Left kidney (tissue), 2 donors: ENCODE data around the gene LDLRAP1. TPM values are rescaled to one million over a fixed set of nuclear protein-coding genes. Genes with fewer than 3 reads are reported as not detected.

Experiments
- DNase-seq: peaks from one replicate; pipeline ENCODE4 v3.0.0-alpha.2; 2013
- polyA plus RNA-seq: library from polyadenylated mRNA; unstranded; fragments of 120-200 nt; gene quantifications from one replicate; pipeline ENCODE4 v1.2.1, GENCODE V29; 2013; ENCODE audit not compliant: insufficient read length

LDLRAP1 gene
- polyA plus RNA-seq, 1 donor, result 12.9 TPM

DNA sequence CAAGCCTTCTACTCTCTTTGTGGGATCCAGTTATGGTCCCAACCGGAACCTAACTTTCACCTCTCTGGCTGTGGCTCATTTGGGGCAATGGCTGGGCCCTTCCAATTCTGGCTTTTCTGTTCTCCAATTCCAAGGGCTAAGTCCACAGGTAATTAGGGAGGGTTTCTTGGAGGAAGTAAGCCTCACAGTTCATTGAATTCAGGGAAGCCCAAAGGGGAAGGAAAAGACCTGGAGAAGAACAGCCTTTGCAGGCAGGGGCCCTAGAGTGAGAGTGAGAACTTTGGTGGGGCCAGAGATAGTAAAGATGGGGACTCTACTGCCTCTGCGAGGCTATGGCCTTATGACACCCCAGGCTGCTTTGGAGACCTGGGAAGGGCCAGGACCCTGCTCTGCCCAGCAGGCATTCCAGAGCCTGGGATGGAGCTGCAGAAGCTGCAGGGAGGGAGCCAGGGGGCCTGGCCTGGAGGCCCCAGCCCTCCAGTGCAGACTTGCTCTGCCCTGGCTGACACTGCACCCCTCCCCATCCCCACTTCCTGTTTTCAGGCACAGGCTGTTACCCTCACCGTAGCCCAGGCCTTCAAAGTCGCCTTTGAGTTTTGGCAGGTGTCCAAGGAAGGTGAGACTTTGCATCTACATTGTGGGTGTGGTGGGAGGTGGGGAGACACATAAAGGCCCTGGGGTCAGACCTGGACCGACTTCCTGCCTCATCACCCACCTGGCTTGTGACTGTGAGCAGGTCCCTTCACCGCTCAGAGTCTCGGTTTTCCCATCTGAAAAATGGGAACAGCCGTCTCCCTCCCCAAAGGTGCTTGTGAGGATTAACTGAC, 18.9 kb downstream of the LDLRAP1 start:
- DNase-seq, result no peak

DNA sequence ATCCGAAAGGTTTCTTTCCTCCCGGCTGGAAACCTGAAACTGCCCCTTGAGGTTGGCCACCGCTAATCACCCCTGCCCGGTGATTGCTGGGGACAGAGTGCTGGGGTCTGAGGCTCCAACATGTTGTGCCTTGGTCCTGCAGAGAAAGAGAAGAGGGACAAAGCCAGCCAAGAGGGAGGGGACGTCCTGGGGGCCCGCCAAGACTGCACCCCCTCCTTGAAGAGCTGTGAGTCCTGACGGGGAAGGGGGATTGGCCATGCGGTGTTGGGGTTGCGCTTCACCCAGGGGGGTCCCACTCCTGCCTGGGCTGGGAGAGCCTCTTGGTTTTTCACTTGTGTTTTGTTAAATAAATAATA, 19.5 kb downstream of the LDLRAP1 start:
- DNase-seq, result no peak

DNA sequence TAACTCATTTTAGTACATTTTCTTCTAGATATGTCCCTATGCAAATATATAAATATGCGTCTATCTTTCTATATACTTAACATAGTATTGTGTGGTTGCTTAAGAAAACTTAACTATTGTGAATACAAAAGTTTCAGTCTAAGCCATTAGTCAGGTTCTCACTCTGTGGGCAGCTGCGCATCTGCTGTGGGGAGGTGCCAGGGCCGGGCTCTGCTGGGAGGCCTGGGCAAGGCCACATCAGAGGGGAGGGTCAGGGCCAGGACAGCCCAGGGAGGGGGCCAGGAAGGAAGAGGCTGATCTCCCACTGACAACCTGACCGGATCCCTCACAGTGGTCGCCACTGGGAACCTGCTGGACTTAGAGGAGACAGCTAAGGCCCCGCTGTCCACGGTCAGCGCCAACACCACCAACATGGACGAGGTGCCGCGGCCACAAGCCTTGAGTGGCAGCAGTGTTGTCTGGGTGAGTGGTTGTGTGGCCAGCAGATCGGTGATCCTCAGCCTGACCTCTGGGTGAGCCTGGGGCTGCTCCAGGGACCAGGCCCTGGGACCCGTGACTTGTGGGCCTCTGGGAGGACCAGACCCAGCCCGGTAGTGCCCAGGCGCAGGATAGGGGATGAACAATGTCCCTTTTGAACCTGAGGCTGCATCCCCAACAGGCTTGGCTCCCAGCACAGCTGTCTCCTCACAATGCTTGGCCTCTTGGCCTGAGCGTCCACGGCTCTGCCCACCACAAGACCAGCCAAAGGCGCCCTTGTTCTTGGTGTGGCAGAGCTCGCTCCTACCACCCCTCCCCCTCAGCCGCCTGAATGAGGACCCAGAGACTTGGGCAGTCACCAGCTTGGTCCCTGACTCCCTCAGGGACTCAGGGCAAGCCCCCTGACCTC, 20.2 kb downstream of the LDLRAP1 start:
- no peak for DNase-seq

DNA sequence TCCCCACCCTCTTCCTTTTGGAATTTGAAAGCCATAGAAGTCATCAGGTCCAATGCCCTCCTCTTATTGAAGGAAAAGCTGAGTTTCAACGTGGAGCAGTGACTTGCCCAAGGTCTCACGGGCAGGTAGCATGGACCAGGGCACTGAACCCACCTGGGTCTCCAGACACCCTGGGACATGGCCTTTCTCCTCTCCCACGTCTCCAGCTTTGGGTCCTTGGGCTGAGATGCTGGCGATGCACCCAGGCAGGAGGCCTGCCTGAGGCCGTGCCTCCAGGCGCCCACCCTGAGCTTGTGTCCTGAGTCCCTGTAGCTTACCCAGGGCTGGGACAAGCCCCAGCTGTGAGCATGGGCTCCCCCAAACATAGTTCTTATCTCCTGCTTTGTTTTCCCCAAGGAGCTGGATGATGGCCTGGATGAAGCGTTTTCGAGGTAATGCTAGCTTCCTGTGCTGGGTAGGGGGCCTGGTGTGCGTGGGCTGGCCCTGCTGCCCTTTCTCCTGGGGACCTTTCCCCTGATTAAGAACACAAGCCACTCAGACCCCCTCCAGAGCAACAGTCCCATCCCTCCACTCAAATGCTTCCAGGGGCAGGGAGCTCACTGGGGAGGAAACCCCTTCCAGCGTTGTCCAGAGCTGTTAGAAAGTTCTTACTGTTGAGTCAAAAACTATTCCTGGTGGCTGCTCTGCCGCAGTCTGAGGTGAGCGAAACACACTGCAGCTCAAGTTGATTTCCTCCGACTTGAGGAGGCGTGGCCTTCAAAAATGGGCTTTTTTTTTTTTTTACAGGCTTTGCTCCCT, 21.6 kb downstream of the LDLRAP1 start:
- DNase-seq, result no peak

DNA sequence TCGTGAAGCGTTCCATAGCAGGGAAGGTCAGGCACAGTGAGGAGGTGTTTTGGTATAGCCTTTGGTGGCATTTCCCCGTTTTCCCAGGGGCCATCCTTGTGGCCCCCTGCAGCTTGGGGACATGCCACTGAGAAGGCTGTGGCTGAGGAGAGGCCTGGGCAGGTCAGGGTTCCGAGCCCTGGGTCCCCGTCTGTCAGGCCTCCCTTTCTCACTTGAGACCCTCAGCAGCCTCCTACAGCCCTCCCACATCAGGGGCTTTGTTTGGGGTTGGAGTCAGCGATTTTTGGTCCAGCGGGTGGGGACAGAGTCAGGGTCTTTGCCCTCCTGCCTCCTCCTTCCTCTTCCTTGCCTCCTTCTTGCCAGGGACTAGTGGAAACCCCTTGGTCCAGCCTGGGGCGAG, 22.2 kb downstream of the LDLRAP1 start:
- no peak for DNase-seq

DNA sequence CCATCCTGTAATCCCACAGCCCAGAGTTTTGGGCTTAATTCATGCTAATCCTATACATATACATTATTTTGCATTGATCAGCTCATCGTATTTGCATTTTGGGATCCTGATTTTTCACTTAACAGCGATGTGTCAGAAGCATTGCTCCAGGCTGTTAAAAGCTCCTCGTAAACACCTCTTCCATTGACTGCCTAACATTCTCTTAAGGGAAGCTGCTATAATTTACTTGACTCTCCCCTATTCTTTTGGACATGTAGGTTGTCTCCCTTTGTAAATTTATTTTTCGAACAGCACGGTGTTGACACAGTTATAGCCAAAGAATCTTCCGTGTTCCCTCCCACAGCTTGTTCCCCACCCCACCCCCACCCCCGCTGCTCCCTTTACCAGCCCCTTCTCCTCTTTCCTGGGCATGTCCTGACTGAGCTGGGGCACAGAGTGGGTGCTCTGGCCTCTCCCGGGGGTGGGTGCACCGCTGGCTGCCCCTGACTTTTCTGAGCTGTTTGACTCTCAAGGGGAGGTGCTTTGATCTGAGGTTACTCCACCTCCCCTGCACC, 22.8 kb downstream of the LDLRAP1 start:
- DNase-seq, result no peak

DNA sequence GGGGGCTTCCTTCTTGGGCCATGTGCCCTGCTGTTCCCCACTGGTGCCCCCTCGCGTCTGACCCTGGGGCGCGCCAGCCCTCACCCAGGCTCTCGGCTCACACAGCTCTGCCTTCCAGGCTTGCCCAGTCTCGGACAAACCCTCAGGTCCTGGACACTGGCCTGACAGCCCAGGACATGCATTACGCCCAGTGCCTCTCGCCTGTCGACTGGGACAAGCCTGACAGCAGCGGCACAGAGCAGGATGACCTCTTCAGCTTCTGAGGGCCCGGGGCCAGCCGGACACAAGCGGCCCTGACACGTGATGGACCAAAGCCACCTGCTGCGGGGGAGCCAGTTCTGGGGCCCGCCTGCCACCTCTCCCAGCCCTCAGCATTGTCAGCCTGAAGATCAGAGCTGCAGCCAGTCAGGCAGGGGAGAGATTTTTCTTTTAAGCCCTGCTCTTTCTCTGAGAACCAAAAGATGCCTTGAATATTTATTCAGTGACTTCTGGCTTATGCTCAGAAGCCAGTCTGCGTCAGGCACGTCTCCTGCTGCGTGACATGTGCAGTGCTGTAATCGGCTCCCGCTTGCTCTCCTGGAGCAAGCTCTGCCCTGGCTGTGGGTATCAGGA, 23.4 kb downstream of the LDLRAP1 start:
- no peak for DNase-seq

DNA sequence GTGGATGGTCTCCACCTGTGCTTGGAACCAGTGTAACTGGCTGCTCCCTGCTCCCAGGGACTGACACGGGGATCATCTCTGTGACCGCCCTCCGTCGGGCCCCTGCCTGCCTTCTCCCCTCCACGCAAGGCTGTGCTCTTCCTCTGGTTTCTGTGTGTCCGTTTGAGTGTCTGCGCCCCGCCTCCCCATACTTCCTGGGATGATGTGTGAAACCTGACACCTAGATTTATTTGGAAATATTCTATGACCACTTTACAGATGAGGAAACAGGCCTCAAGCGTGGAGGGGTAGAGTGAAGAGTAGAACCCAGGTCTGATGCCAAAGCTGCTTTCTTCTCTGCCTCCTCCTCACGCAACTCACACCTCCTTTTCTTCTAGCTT, 24.3 kb downstream of the LDLRAP1 start:
- no peak for DNase-seq

DNA sequence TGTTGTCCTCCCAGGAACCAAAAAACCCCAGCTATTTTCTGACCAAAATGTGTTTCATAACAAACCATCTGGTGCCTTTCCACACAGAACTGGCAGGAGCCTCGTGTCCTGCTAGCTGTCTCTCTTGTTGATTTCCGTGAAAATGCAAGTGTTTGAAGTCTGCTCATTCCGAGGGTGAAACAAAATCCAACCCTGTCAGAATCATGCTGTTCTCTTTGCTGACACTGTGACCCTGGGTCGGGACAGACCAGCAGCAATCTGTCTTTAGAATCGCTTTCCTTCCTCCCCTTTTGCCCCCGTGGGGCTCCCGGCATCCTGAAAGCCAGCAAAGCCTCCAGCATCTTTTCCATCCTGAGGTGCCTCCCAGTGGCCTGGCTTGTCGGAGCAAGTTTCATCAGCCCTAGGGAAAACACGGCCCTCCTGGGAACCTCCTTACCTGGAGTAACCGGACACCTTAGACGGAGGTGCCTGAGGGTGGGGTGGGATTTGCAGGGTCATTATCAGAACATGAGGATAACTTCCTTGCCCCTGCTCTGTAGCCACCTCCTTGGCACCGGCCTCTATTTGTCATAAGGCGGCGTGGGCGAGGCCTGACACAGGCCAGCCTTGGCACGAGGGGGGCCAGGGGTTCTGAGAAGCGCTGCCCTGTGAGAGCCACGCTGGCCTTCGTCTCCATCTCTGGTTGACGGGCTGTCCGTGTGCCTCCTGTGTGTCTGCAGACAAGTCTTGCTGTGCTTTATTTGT, 24.9 kb downstream of the LDLRAP1 start:
- no peak for DNase-seq

DNA sequence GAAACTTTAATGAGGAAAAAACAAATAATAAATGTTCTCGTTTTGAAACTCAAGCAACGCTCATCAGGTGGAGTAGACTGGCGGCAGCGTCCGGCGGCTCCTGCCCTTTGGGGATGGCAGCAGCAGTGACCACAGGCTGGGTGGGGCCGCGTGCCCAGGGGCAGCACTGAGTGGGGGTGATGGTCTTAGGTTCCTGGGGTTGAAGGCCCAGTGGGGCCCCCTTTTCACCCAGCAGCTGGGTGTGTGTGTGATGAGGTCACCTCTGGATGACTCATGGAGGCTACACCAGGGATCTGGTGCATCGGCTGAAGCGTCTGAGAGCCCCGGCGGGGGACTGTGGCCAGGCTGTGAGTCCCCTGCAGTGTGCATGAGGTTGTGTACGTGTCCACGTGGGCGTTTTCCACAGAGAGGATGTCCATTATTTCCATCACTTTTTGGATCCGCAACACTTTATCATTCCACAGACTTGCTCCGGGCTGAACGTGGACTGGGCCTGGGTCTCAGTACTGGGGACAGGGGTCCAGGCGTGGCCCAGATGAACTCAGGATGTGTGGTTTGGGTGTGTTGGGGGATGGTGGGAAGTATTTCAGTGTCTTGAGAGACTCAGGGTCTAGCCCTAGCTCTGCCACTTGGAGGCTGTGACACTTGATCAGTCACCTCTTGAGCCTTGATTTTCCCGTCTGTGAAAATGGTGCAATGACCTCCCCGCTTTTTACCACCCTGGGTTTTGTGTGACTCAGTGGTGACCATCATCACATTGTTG, 25.6 kb downstream of the LDLRAP1 start:
- DNase-seq, result no peak

DNA sequence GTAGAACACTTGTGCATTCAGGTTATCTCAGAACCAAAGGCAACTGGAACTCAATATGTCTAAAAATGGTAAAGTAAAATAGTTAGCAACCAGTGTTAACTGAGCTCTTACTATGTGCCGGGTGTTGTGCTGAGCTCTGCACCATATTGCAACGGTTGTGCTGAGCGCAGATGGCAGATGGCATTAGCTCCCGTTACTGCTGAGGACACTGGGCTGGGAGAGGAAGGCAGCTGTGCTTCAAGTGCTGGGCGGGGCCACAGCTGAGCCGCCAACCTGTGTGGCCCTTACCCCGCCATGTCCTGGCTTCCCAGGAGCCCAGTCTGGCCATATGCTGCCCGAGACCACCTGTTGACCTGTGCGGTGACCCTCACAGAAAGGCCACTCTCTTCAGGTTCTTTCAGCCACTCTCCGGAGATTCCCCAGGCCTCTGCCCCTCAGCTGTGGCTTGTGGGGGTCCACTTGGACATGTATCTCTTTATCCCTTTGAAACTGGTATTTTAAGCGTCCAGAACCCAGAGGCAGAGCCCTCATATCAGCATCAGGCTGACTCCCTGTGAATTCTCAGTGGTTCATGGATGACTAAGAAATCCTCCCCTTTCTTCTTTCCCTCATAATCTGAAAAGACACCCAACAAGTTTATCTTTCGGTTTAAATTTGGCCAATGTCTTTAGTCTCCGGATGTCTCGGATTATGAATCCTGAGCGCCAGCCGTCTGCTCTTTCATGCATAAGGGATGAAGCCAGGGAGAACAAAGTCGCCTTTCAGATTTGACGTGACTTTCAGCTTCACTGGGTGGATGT, 26.4 kb downstream of the LDLRAP1 start:
- no peak for DNase-seq

DNA sequence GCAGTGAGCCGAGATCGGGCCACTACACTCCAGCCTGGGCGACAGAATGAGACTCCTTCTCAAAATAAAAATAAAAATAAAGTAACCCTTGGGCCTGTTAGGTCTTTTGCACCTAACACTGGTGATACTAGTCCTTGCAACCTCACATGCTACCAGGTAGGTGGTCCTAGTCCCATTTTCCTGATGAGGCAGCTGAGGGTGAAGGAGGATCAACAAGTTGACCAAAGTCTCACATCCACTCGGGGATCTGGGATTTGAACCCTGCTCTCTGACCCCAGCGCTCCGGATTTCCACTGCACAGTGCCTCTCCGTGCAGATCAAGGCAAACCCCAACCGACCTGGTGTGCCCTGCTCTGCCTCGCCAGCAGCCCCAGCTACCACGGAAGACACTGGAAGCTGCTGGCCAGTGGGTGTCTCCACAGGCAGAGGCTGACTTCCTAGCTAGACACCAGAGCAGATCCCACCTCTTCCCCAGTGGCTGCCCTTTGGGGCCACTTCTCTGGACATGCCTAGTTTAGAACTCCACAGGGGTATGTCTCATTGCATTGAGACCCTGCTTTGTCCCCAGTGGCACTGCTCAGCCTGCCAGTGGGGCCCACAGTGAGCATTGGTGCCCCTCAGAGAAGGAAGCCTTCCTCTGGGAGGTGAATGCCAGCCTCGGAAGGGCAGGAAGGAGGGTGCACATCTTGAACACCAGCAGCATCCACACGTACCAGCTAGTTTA, 27.6 kb downstream of the LDLRAP1 start:
- DNase-seq, result no peak

DNA sequence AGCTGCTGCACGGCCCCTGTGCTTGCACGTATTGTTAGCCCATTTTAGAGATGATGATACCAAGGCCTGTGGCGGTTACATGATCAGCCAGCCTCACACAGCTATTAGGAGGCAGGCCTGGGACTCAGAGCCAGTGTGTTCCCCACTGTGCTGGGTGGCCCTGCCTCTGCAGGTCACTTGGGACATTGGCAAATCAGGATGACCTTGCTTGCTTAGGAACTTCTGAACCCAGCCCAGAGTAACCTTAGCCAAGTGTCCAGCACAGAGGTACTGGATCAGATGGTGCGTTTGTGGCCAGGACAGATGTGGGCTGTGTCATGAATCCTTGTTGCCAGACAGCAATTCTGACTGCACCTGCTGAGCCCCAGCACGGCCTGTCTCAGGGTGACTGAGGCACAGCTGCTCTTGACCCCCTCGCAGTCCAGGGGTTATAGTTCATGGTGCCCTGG, 28.1 kb downstream of the LDLRAP1 start:
- no peak for DNase-seq

DNA sequence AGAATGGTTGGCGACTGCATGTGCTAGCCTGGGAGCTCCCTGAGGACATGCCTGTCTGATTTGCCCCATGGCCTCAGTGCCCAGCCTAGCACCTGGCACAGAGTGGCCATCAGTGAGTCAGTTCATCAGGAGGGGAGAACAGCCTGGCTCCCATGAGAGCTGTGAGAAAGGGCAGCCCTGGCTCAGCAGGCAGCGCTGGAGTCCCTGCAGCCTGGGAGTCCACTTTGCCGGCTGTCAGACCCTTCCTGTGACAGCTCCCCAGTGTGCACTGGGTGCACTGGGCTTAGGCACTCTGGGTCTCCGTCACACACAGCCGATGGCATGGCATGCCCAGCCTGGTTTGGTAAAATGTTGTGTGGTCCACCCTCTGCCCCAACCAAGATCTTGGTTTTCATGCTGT, 28.7 kb downstream of the LDLRAP1 start:
- DNase-seq, result no peak

DNA sequence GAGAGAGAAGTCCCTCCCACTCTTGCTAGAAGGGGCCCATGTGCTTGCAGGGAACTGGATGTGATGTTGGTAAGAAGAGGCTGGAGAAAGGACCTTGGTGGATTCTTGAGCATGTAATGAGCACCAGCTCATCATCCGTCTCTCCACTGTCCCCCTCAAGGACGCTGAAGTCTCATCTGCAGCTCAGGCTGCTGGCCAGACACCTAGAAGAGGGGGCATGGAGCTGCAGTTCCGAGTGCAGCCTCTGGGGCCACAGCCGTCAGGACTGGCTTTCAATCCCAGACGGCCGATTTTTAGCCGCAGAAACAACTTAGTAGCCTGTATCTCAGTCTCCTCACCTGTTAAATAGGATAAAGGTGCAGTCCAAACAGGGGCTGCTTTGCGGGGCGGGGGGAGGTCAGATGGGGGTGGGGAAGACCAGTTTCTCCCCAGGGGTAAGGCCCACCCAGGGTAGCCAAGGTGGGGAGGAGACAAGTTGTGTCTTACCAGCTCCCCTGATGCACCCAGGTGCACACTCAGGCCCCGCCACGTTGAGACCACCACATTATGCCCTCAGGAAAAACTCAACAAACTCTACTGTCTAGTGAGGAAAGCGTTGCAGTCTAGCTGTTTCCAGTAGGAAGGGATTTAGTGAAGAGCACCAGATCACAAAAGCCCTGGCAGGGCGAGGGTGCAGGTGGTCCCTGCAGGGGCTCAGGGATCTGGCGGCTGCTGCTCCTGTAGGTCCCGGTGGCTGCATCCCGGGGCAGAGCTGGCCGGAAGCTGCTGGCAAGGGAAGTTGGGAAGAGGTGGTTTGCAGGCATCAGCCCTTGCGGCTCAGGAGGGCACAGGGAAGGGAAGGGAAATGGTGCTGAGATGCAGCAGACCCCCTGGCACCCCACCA, 29.5 kb downstream of the LDLRAP1 start:
- DNase-seq, result no peak

DNA sequence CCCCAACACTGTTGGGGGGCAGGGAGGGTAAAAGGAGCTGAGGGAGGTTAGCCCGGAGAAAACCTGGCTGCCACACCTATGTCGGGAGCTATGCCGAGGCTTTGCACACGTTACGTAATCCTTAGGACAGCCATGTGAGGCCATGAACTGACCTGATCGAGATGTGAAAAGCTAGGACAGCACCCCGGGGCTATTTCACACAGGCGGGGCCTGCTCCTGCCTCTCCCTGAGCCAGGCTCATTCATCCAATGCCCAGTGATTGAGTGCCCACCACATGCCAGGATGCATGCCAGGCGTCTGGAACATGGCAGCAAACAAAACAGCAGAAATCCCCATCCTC, 30.2 kb downstream of the LDLRAP1 start:
- DNase-seq, result no peak

DNA sequence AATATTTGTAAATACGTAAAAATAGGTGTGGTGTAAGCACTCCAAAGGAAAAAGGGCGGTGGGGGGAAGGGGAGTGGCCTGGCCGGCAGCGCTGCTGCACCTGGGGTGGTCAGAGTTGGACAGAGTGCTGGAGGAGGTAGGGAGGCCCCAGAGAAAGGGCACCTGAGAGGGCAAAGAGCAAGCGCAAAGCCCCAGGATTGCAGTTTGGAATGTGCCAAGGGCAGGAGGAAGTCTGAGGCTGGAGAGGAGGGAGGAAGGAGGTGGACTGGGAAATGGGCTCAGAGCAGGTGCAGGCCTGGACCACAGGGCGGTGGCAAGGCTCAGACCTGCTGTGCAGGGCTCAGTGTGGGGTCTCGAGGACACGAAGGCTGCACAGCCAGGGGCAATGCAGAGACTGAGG, 30.6 kb downstream of the LDLRAP1 start:
- DNase-seq, result no peak

DNA sequence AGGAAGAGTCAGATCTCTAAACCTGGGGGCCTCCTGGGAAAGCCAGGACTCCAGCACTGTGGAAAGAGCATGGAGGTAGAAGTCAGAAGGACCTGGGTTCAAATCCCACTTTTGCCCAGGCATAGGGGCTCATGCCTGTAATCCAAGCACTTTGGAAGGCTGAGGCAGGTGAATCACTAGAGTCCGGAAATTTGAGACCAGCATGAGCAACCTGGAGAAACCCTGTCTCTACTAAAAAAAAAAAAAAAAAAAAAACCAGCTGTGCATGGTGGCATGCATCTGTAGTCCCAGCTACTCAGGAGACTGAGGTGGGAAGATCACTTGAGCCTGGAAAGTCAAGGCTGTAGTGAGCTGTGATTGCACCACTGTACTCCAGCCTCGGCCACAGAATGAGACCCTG, 31.8 kb downstream of the LDLRAP1 start:
- DNase-seq, result no peak
